Fibroblast of pulmonary artery (primary cell): ENCODE results near the gene FHL2.

Experiments
- DNase-seq: peaks from one replicate; pipeline ENCODE4 v3.0.0-alpha.2; 2010; ENCODE audit warnings: low read depth
- H3K4me3 ChIP-seq: replicated peaks from 2 replicates; pipeline ENCODE4 v1.5.1; 2011; ENCODE audit warnings: low read depth, mild to moderate bottlenecking, control low read depth, low read length, moderate library complexity
- CTCF ChIP-seq: IDR thresholded peaks from 2 replicates; pipeline ENCODE4 v1.5.1; 2011; ENCODE audit warnings: mild to moderate bottlenecking, control low read depth, low read length, inconsistent platforms; ENCODE audit errors: missing control alignments

FHL2 gene

GRCh38 chr2:105393373-105394055, 5.3 kb downstream of the FHL2 start:
- peak; percentile 95 for DNase-seq
- no peak overlapping the region for H3K4me3 ChIP-seq
- no peak for TF ChIP-seq CTCF

- H3K4me3 ChIP-seq: no peak overlapping the region
- TF ChIP-seq CTCF: no peak
- DNase-seq: no peak
Observed at GRCh38 chr2:105391763-105392662, 6.8 kb downstream of the FHL2 start.

GRCh38 chr2:105391058-105391627, 7.7 kb downstream of the FHL2 start:
- no peak for DNase-seq
- H3K4me3 ChIP-seq: no peak overlapping the region
- no peak for TF ChIP-seq CTCF

- no peak overlapping the region for H3K4me3 ChIP-seq
- no peak for TF ChIP-seq CTCF
- DNase-seq: no peak
Observed at GRCh38 chr2:105390454-105390853, 8.4 kb downstream of the FHL2 start.

GRCh38 chr2:105388971-105389381, 9.9 kb downstream of the FHL2 start:
- DNase-seq: peak; percentile 96
- TF ChIP-seq CTCF: no peak
- H3K4me3 ChIP-seq: no peak overlapping the region

GRCh38 chr2:105387225-105387624, 11.6 kb downstream of the FHL2 start:
- TF ChIP-seq CTCF: no peak
- no peak for DNase-seq

More at GRCh38 chr2:105387225-105387624, 11.6 kb downstream of the FHL2 start:
- no peak overlapping the region for H3K4me3 ChIP-seq
